Neutrophil (primary cell): ENCODE measurements around the gene DUOXA1.

ENCODE experiments used
- H3K27ac ChIP-seq: fragments of 200-600 bp; sonication (generic); 2 replicates; pipeline ENCODE4 v1.5.1; 2016; ENCODE audit warnings: mild to moderate bottlenecking, moderate library complexity
- H3K27me3 ChIP-seq: fragments of 200-600 bp; sonication (generic); 2 replicates; pipeline ENCODE4 v1.6.0; 2016; ENCODE audit warnings: mild to moderate bottlenecking
- H3K36me3 ChIP-seq: fragments of 200-600 bp; sonication (generic); 2 replicates; pipeline ENCODE4 v1.5.1; 2017
- H3K4me1 ChIP-seq, 2 experiments: fragments of 200-600 bp in 1 of 2; sonication (generic) in 1 of 2; 1 replicate in 1 of 2; 2 replicates in 1 of 2; pipeline versions ENCODE4 v1.5.1 to v1.6.1; 2013 to 2016; ENCODE audit warnings: low read depth in 1 of 2, low read length in 1 of 2, mild to moderate bottlenecking in 1 of 2, moderate library complexity in 1 of 2; ENCODE audit not compliant: control insufficient read depth in 1 of 2, insufficient read depth in 1 of 2
- H3K4me3 ChIP-seq, 2 experiments: fragments of 200-600 bp in 1 of 2; sonication (generic) in 1 of 2; 1 replicate in 1 of 2; 2 replicates in 1 of 2; pipeline ENCODE4 v1.5.1; 2013 to 2016; ENCODE audit warnings: low read depth in 1 of 2, low read length in 1 of 2, mild to moderate bottlenecking in 1 of 2, moderate library complexity in 1 of 2
- H3K9me3 ChIP-seq: fragments of 200-600 bp; sonication (generic); 2 replicates; pipeline ENCODE4 v1.5.1; 2016
- TF ChIP-seq, protein P1 (sequence below): fragments of 200-600 bp; sonication (generic); IDR thresholded peaks from 2 replicates; pipeline ENCODE4 v1.5.1; 2016; ENCODE audit warnings: antibody characterized with exemption

DUOXA1 gene

DNA sequence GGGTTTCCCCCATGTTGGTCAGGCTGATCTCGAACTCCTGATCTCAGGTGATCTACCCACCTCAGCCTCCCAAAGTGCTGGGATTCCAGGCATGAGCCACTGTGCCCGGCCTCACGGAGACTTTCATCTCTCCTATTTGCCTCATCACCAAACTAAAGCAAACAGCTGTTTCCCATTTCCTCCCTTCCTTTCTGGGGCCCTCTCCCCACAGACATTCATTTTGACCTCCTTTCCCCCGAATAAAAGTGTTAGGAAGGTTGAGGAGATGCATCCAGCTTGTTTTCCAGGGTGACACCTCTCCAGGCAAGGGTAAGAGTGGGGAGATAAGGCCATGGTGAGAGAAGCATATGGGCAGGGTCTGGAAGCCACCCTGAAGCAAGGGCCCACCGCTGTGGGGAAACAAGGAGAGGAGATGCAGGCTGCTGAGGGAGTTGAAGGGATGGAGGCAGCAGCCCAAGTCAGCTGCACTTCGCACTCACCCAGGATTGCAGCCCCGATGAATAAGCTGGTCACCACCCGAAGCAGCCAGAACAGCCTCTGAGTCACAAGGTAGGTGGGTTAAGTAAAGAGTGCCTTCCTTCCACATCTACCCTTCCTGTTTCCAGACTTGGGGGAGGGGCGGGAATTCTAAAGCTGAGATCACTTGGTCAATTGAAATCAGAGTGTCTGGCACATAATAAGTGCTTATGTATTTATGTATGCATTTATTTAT, 7.8 kb downstream of the DUOXA1 start:
- Histone ChIP-seq H3K4me3 (no peak overlapping the region), H3K27ac (no peak overlapping the region), H3K9me3 (no peaks in the 10 kb centered on the region), H3K4me1 (peaks cover 8 to 13% of the 10 kb centered on the region in 2 experiments), H3K27me3 (peaks cover 96% of the 10 kb centered on the region), H3K36me3 (no peaks in the 10 kb centered on the region)
- TF ChIP-seq, protein P1, sequence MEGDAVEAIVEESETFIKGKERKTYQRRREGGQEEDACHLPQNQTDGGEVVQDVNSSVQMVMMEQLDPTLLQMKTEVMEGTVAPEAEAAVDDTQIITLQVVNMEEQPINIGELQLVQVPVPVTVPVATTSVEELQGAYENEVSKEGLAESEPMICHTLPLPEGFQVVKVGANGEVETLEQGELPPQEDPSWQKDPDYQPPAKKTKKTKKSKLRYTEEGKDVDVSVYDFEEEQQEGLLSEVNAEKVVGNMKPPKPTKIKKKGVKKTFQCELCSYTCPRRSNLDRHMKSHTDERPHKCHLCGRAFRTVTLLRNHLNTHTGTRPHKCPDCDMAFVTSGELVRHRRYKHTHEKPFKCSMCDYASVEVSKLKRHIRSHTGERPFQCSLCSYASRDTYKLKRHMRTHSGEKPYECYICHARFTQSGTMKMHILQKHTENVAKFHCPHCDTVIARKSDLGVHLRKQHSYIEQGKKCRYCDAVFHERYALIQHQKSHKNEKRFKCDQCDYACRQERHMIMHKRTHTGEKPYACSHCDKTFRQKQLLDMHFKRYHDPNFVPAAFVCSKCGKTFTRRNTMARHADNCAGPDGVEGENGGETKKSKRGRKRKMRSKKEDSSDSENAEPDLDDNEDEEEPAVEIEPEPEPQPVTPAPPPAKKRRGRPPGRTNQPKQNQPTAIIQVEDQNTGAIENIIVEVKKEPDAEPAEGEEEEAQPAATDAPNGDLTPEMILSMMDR: no peak

DNA sequence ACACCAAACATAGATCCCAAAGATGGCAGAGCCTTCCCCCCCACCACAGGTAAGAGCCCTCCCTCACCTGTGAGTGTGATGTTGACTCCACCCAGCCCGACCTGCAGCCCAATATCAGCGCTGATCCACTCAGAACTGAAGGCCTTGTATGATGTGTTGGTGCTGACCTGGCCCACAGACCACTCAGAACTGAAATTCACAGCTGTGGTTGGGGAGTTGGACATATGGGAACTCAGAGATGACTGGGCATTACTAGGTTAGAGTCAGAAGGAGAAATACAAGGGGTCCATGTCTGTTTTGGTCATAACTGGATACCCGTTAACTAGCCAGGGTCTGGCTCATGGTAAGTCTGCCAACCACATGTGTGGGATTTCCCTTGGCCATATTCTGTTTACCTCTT, 8.7 kb downstream of the DUOXA1 start:
- Histone ChIP-seq H3K27me3 (peaks cover 96% of the 10 kb centered on the region), H3K4me1 (peaks cover 11 to 20% of the 10 kb centered on the region in 2 experiments)
- TF ChIP-seq, protein P1: no peak

DNA sequence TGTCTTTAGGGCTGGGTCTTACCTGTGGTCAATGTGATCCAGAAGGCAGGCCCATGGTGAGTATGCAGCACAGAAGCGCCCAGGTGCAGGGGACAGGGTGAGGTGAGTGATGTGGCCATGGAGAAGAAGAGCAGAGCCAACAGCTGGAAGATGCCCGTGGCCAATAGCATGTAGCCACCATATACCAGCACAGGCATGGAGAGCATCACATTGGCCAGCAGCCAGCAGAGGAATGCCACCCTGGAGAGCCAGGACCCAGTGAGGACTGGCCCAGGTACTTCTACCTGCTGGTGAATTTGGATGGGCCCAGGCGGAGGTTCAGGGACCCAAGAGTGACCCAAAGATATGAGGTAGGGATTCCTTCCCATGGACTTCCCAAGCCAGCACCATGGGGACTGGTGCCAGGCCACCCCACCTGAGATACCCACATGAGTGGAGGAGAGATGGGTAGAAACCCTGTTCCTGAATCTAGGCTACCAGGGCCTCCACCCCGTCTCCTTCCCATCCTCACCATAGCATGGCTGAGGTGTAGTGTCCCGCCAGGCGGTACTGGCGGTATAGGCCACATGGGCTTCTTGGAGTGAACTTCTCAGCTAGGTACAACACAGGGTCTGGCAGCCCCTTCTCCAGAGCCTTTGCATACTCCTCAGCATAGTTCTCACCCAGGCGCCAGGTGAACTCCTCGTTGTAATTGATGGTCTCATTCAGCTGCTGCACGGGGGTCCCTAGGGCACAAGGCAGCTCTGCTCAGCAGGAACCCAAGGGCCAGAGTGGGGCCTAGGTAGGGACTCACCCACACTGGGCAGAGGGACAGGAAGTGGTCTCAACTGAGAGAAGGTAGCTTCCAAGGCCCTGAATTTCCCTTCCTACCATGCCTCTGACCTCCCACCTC, 9.4 kb downstream of the DUOXA1 start:
- Histone ChIP-seq H3K4me1 (peaks cover 11 to 20% of the 10 kb centered on the region in 2 experiments), H3K27me3 (peaks cover 96% of the 10 kb centered on the region)

More for the DNA sequence above, 8.7 kb downstream of the DUOXA1 start:
- no peak overlapping the region for H3K27ac ChIP-seq
- no peaks in the 10 kb centered on the region for H3K36me3 ChIP-seq
- no peaks in the 10 kb centered on the region for H3K9me3 ChIP-seq
- no peak overlapping the region for H3K4me3 ChIP-seq

DNA sequence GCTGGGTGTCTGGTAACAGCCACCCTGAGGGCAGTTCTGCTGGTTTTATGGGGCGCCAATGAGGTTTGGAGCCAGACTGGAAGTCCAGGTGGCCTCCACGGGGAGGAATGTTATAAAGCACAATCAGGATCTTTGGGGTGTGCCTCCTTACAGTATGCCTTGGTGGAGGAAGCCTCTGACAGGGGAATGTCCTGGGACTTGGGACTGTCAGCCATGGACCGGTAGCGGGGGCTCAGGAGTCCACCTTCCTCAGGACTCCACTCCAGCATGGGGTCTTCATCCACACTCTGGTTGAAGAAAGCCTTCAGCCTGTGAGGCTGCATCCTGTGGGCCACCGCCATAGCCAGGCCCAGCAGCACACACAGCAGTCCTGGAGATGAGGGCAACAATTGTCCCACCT, 10.7 kb downstream of the DUOXA1 start:
- TF ChIP-seq, protein P1: no peak
- no peaks in the 10 kb centered on the region for H3K36me3 ChIP-seq
- H3K4me1 ChIP-seq: peaks cover 11 to 20% of the 10 kb centered on the region in 2 experiments
- no peaks in the 10 kb centered on the region for H3K9me3 ChIP-seq
- H3K27ac ChIP-seq: no peak overlapping the region
- H3K27me3 ChIP-seq: peaks cover 97% of the 10 kb centered on the region
- no peak overlapping the region for H3K4me3 ChIP-seq

More for the DNA sequence above, 9.4 kb downstream of the DUOXA1 start:
- Histone ChIP-seq H3K36me3 (no peaks in the 10 kb centered on the region), H3K27ac (no peak overlapping the region), H3K9me3 (no peaks in the 10 kb centered on the region), H3K4me3 (no peak overlapping the region)
- TF ChIP-seq, protein P1: no peak

DNA sequence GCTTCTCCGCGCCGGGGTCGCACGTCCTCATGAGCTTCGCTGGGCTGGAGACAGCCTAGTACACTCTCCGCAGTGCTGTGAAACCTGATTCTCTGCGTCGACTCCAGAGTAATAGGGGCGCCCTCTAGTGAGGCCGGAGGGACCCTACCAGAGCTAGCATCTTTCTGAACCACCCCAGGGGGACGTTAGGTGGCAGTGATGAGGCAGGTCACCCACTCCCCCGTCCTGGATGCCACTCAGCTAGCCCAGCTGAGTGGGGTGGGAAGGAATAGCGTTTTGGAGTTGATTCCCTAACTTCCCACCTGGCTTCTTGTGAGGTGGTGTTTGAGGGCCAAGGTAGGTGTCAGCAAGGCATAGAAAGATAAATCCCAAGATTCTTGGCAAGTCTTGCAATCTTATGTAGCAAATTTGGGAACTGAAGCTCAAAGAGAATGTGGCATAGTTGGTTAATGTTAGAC, 11.5 kb downstream of the DUOXA1 start:
- H3K27ac ChIP-seq: no peak overlapping the region
- TF ChIP-seq, protein P1: peak; percentile 97
- H3K4me1 ChIP-seq: peaks cover 11 to 20% of the 10 kb centered on the region in 2 experiments
- H3K27me3 ChIP-seq: peaks cover 97% of the 10 kb centered on the region
- peak overlapping the region; percentile 28 to 33 for H3K4me3 ChIP-seq
- H3K36me3 ChIP-seq: no peaks in the 10 kb centered on the region
- no peaks in the 10 kb centered on the region for H3K9me3 ChIP-seq
